Measurements from ENCODE around the gene TEX261.

TEX261 gene

DNA sequence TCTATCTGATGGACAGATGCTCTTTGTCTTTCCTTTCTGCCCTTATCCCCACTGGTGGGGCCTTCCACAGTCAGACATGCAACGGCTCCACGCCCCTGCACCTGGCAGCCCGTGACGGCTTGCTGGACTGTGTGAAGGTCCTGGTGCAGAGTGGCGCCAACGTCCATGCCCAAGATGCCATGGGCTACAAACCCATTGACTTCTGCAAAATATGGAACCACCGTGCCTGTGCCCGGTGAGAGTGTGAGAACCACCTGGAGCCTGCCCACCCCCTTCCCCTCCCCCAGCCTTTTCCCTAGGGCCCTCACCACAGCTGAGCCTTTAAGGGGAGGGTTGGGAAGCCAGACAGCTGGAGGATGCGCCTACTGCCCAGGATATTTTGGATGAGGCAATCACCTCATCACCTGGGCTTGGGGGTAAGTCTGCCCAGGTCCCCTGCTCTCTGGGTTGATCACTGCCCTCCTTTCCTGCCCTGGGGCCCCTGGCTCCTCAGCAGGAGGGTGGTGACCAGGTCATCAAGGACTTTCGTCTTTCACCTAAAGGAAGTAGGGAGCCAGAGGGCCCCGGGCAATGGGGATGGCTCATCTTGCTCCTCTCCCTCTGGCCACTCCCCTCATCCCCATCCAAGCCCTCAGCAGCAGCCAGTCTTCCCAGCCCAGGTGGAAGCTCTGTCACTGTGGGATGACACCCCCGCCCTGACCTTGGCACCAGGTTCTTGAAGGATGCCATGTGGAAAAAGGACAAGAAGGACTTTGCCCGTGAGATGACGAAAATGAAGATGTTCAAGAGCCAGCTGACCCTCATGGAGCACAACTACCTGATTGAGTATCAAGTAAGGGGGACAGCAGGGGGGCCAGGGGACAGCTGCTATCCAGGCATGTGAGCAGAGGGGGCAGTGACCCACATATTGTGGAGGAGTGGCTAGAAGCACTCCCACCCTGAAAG is 12.5 kb downstream of the TEX261 start:
- no peak for DNase-seq (ENCODE audit: low read depth in 3 of 3)

- DNase-seq (ENCODE audit: low read depth in 3 of 3), result no peak
These were observed 13.3 kb downstream of the TEX261 start for GRCh38 chr2:70981421-70981820.

DNA sequence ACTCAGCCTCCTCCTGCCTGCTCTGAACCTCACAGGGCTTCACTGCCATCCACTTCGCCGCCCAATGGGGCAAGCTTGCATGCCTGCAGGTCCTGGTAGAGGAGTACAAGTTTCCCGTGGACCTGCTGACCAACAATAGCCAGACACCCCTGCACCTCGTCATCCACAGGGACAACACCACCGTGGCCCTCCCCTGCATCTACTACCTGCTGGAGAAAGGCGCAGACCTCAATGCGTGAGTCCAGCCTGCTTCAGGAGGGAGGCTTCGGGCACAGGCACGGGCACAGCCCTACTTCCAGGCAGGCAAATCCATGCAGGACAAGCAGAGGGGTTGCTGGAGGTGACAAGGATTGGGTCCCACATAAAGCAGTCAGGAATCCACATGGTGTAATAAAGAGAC is 15.0 kb downstream of the TEX261 start:
- no peak for DNase-seq (ENCODE audit: low read depth in 3 of 3)

GRCh38 chr2:70979180-70979488 is 15.5 kb downstream of the TEX261 start:
- no peak for DNase-seq (ENCODE audit: low read depth in 3 of 3)

- DNase-seq (ENCODE audit: low read depth in 3 of 3), result no peak
These were observed 16.1 kb downstream of the TEX261 start, which contains the start of gene ANKRD53 for GRCh38 chr2:70978341-70979179. ANKRD53 (plus strand) TSS chr2:70978630; CDS start chr2:70978646, 16 bp downstream.

DNA sequence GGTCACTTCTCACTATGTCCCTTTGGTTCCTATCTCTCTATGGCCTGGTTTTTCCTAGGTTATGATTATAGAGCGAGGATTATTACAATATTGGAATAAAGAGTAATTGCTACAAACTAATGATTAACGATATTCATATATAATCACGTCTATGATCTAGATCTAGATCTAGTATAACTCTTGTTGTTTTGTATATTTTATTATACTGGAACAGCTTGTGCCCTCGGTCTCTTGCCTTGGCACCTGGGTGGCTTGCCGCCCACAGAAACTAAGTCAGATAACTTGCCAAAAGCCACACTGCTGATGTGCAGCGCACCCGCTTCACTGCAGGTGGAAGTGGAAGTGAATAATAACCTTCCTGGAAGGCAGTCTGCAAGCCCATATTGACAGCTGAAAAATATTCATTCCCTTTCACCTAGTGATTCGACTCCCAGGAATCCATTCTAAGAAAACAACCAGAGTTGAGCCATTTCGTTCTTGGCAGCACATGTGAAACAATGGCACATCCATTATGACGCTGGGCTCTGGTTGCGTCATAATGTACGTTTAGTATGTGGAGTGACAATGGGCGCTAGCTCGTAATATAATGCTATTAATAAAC is 17.0 kb downstream of the TEX261 start:
- no peak for DNase-seq (ENCODE audit: low read depth in 3 of 3)

DNA sequence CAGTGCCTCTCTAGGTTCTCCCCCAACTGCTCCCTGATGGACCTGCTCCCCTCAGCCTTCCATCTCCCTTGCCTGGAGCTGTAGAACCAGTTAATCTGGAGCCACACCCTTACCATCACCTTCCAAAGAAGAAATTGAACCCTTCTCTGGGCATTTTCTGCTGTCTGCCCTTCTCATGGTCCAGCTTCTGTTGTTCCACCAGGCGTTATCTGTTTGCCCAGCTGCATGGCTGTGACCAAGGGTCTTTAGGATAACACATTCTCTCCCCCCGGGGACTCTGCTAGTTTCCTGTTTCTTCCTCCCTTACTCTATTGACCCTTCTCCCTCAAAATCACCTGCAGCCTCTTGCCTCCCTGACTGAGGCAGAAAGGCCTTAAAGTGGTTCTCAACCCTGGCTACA is 19.4 kb downstream of the TEX261 start:
- no peak for DNase-seq (ENCODE audit: low read depth in 3 of 3)

DNA sequence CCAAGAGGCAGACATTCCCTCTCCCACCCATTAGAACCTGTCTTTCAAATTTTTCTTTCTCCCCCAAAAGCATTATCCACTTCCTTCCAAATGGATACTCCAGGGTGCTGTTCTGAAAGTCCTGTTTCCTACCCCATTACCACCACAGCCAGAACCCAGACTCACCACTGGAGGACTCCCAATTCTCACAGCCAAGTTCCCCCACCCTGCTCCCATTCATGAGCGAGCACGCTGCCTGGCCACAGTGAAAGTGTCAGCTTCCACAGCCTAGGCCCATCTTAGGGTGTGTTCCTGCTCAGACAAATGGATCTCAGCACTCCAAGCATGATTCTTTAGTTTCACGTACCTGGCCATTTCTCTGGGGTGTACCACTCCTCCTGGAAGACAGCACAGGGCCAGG is 20.1 kb downstream of the TEX261 start:
- no peak for DNase-seq (ENCODE audit: low read depth in 3 of 3)

- DNase-seq (ENCODE audit: low read depth in 3 of 3), result no peak
These were observed 27.5 kb downstream of the TEX261 start for GRCh38 chr2:70967189-70967588.

GRCh38 chr2:70966681-70967080 is 28.0 kb downstream of the TEX261 start:
- DNase-seq (ENCODE audit: low read depth in 3 of 3), result no peak

DNA sequence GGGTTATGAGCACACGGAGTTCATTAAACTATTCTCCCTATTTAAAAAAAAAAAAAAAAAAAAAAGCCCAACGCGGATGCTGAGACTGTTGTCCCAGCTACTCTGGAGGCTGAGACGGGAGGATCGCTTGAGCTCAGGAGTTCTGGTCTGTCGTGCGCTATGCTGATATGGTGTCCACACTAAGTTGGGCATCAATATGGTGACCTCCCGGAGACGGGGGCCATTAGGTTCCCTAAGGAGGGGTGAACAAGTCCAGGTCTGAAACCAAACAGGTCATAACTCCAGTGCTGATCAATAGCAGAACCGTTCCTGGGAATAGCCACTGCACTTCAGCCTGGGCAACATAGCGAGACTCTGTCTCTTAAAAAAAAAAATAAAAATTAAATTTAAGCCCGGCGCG is 29.2 kb downstream of the TEX261 start:
- no peak for DNase-seq (ENCODE audit: low read depth in 3 of 3)

DNA sequence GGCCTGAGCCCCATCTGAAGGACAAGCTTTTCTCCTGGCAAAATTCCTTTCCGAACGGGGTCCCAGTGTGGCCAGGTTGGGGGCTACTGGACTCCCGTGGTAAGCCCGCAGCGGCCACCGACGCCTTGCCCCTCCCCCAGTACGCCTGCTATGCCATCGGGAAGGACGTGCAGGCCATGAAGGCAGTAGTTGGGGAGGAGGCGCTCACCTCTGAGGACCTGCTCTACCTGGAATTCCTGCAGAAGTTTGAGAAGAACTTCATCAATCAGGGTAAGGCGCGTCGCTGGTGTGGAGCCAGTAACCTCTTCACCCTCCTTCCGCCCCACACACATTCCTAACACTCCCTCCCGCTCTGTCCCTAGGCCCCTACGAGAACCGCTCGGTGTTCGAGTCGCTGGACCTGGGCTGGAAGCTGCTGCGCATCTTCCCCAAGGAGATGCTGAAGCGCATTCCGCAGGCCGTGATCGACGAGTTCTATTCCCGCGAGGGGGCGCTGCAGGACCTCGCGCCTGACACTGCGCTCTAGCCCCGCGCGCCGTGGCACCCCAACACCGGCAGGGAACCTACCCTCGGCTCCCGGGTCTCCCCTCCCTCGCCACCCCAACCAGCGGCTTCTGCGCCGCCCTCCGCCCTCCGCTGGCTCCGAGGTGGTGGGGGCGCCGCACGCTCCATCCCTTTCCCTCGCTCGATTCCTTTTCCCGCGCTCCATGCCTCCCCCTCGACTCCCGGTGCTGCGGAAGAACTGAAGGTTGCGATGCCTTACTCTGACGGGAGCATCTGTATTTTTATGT is 29.9 kb downstream of the TEX261 start:
- peak; percentile 60 to 83 (median 73) for DNase-seq (ENCODE audit: low read depth in 3 of 3)

DNA sequence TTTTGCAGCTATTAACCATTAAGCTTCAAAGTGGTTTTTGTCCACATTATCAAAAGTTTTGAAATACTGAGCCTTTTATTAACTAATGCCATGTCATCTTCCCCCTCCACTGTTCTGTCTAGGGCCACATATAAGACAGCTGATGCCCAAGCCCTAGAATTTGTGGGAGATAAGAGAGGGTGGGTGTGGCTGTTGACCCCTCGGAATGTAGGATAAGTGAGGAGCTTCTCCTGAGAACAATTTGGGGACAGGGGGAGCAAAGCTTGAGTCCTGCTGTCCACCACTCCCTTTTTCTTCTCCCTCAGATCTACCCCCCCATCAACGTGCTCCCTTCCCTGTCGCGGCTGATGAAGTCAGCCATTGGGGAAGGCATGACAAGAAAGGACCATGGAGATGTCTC is 30.5 kb downstream of the TEX261 start:
- no peak for DNase-seq (ENCODE audit: low read depth in 3 of 3)

- DNase-seq (ENCODE audit: low read depth in 3 of 3), result no peak
These were observed 31.5 kb downstream of the TEX261 start for GRCh38 chr2:70962885-70963878.

DNA sequence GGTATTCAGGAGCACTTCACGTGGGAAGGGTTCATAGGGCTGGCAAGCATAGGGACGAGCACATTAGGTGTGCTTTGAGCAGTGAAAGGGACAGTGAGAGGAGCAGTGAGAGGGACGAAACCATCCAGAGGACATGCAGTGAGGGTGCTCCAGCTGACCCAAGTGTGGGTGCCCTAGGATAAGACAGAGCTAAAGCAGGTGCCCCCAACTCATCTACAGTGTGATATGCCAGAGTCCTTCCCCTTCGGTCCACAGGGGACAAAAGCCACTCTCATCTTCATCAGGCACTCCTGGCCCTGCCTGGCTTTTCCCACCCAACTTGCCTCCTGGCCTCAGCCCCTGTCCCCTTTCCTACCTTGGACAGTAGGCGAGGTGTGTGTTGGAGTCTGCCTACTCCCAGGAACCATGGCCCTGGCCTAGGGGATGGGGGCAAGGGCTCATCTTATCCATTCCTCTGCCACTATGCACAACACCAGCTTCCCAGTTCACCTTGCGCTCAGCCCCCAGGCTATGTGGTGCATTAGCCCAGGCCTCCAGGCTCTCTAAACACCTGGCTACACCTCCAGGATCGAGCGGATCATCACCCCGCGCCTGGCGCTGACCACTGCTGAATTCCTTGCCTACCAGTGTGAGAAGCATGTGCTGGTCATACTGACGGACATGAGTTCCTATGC is 32.3 kb downstream of the TEX261 start:
- no peak for DNase-seq (ENCODE audit: low read depth in 3 of 3)

DNA sequence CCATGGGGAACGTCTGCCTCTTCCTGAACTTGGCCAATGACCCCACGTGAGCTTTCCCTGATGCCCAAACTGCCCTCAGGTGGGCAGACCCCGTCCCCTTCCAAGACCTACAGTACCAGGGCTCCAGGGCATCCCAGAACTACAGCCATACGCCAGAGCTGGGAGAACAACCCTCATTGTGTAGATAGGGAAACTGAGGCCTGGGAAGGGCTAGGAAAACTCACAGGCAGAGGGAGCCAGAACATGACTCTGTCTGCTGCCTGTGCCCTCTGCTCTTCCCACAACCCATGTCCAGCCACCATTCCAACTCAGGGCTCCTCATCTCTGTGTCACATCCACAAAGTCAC is 33.1 kb downstream of the TEX261 start:
- no peak for DNase-seq (ENCODE audit: low read depth in 3 of 3)

GRCh38 chr2:70960833-70961647 is 33.6 kb downstream of the TEX261 start:
- DNase-seq (ENCODE audit: low read depth in 3 of 3), result no peak

DNA sequence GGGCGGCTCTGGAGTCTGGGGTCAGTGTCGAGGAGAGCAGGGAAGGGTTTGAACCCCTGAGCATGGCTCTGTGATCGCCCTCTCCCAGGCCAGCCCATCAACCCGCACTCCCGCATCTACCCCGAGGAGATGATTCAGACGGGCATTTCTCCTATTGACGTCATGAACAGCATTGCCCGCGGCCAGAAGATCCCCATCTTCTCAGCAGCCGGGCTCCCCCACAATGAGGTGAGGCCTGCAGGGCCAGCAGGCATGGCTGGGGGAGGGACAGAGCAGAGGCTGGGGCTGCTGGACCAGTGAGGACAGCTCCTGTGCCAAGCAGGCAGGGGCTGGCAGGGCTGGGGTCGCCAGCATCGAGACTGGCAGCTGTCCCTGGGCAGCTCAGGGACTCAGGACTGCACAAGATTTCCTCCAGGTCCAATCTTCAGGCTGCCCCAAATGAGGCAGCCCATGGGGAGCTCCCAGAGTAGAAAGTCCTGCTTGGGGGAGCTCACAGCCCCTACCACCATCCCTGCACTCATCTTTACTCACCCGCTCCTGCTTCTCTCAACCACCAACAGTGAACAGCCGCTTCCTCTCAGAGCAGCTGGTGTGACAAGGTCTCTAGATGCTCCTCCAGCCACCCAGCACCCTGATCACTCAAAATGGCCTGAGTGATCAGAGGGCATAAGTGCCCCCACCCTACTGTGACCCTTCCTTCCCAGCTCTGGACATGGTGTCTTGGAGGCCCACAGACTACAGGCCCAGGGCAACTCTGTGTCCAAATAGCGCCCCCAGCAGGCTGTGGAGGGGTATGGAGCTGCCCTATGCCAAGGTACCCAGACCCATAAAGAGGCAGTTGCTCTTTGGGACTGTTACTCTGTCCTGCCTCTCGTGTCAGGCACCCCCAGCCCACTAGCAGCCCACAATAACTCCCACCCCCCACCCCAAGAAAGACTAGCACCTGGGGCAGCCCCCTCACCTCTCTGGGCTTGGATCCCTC is 34.5 kb downstream of the TEX261 start:
- no peak for DNase-seq (ENCODE audit: low read depth in 3 of 3)
